ENCODE data around the gene WDR59.
"Not testable (repeated sequence)": the region's sequence is repeated elsewhere in the genome, so short reads cannot be mapped to it uniquely, and the experiment has no call there.

Gene WDR59

GRCh38 chr16:74984529-74985296, at the start of gene WDR59:
Gene WDR59 (minus strand): TSS chr16:74985123. CDS start chr16:74985017, 106 bp downstream.
- DNase-seq (ENCODE audit: low read depth in 2 of 3, low spot score in 1 of 3): peak; percentile 98

- DNase-seq (ENCODE audit: low read depth in 2 of 3, low spot score in 1 of 3): no peak
These were observed 47.7 kb upstream of the WDR59 start for GRCh38 chr16:75032655-75033054.

GRCh38 chr16:75029854-75030253, 44.9 kb upstream of the WDR59 start:
- DNase-seq (ENCODE audit: low read depth in 2 of 3, low spot score in 1 of 3): no peak

GRCh38 chr16:75028544-75029135, 43.7 kb upstream of the WDR59 start:
- no peak for DNase-seq (ENCODE audit: low read depth in 2 of 3, low spot score in 1 of 3)

GRCh38 chr16:75027520-75028300, 42.8 kb upstream of the WDR59 start:
- no peak for DNase-seq (ENCODE audit: low read depth in 2 of 3, low spot score in 1 of 3)

GRCh38 chr16:75026892-75027391, 42.0 kb upstream of the WDR59 start:
- no peak for DNase-seq (ENCODE audit: low read depth in 2 of 3, low spot score in 1 of 3)

- not testable (repeated sequence) for DNase-seq (ENCODE audit: low read depth in 2 of 3, low spot score in 1 of 3)
These were observed 41.4 kb upstream of the WDR59 start for GRCh38 chr16:75026239-75026891.

- DNase-seq (ENCODE audit: low read depth in 2 of 3, low spot score in 1 of 3): no peak
These were observed 40.8 kb upstream of the WDR59 start for GRCh38 chr16:75025761-75026160.

GRCh38 chr16:75024594-75024993, 39.7 kb upstream of the WDR59 start:
- DNase-seq (ENCODE audit: low read depth in 2 of 3, low spot score in 1 of 3): no peak

GRCh38 chr16:75024182-75024581, 39.3 kb upstream of the WDR59 start:
- no peak for DNase-seq (ENCODE audit: low read depth in 2 of 3, low spot score in 1 of 3)

- no peak for DNase-seq (ENCODE audit: low read depth in 2 of 3, low spot score in 1 of 3)
These were observed 38.1 kb upstream of the WDR59 start for GRCh38 chr16:75023009-75023408.

GRCh38 chr16:75022567-75022966, 37.6 kb upstream of the WDR59 start:
- no peak for DNase-seq (ENCODE audit: low read depth in 2 of 3, low spot score in 1 of 3)

GRCh38 chr16:75021410-75021809, 36.5 kb upstream of the WDR59 start:
- DNase-seq (ENCODE audit: low read depth in 2 of 3, low spot score in 1 of 3): no peak

- no peak for DNase-seq (ENCODE audit: low read depth in 2 of 3, low spot score in 1 of 3)
These were observed 34.7 kb upstream of the WDR59 start for GRCh38 chr16:75019586-75019985.

GRCh38 chr16:75019007-75019406, 34.1 kb upstream of the WDR59 start:
- no peak for DNase-seq (ENCODE audit: low read depth in 2 of 3, low spot score in 1 of 3)

- no peak for DNase-seq (ENCODE audit: low read depth in 2 of 3, low spot score in 1 of 3)
These were observed 33.0 kb upstream of the WDR59 start for GRCh38 chr16:75017670-75018525.

- not testable (repeated sequence) for DNase-seq (ENCODE audit: low read depth in 2 of 3, low spot score in 1 of 3)
These were observed 31.6 kb upstream of the WDR59 start for GRCh38 chr16:75016451-75017081.

- DNase-seq (ENCODE audit: low read depth in 2 of 3, low spot score in 1 of 3): no peak
These were observed 29.4 kb upstream of the WDR59 start for GRCh38 chr16:75014318-75014717.

GRCh38 chr16:75013123-75013522, 28.2 kb upstream of the WDR59 start:
- not testable (repeated sequence) for DNase-seq (ENCODE audit: low read depth in 2 of 3, low spot score in 1 of 3)

Data from stimulated activated CD4-positive, alpha-beta T cell treated with anti-CD3 and anti-CD28 coated beads, Interleukin-12 subunit alpha, Interleukin-12 subunit beta, amount 100 ng/mL, for 48 hours (primary cell).